Measurements from ENCODE around the gene ELMO1.

- no peak for TF ChIP-seq CTCF (IDR thresholded peaks at IDR 0.05)
- TF ChIP-seq POLR2A (IDR thresholded peaks at IDR 0.05): no peak
- TF ChIP-seq EP300 (IDR thresholded peaks at IDR 0.05): no peak
Observed at GRCh38 chr7:36939816-36940215, 508.8 kb downstream of the ELMO1 start.

Measured in ovary (tissue), 3 donors.